GM18861 (cell line): ENCODE measurements around the gene COX6A2.
A peak's percentile ranks its signal among the peaks of the same experiment; 100 is the strongest.

ENCODE experiments used
- ATAC-seq: cut with Tn5 transposase; IDR thresholded peaks from one replicate; pipeline ENCODE4 v1.9.1; 2021; ENCODE audit not compliant: unreplicated experiment

Gene COX6A2

GRCh38 chr16:31428279-31428597 lies at the start of gene COX6A2:
TSS of gene COX6A2 (minus strand) at chr16:31428360. CDS start at chr16:31428325, 35 bp downstream.
- ATAC-seq, result no peak

GRCh38 chr16:31477220-31478216 lies 49.4 kb upstream of the COX6A2 start:
- no peak for ATAC-seq

- peak; percentile 44 for ATAC-seq
Observed at GRCh38 chr16:31476303-31477219, 48.4 kb upstream of the COX6A2 start.

- no peak for ATAC-seq
Observed at GRCh38 chr16:31475946-31476302, 47.8 kb upstream of the COX6A2 start.

- ATAC-seq, result no peak
Observed at GRCh38 chr16:31474773-31475738, 46.9 kb upstream of the COX6A2 start.

- no peak for ATAC-seq
Observed at GRCh38 chr16:31474173-31474714, 46.1 kb upstream of the COX6A2 start.

GRCh38 chr16:31473264-31473984 lies 45.3 kb upstream of the COX6A2 start:
- ATAC-seq, result no peak

GRCh38 chr16:31472709-31473203 lies 44.6 kb upstream of the COX6A2 start:
- ATAC-seq, result no peak

- ATAC-seq, result no peak
Observed at GRCh38 chr16:31471875-31472708, 43.9 kb upstream of the COX6A2 start, which contains the start of gene TGFB1I1. TSS of gene TGFB1I1 (plus strand) at chr16:31472152. CDS start at chr16:31472189, 37 bp downstream.

- ATAC-seq, result no peak
Observed at GRCh38 chr16:31471241-31471874, 43.2 kb upstream of the COX6A2 start.

- ATAC-seq, result no peak
Observed at GRCh38 chr16:31470615-31471014, 42.5 kb upstream of the COX6A2 start.

GRCh38 chr16:31467858-31468257 lies 39.7 kb upstream of the COX6A2 start:
- no peak for ATAC-seq

GRCh38 chr16:31467151-31467773 lies 39.1 kb upstream of the COX6A2 start:
- ATAC-seq, result peak; percentile 74

- ATAC-seq, result no peak
Observed at GRCh38 chr16:31466381-31466841, 38.3 kb upstream of the COX6A2 start.

GRCh38 chr16:31465788-31466370 lies 37.7 kb upstream of the COX6A2 start:
- ATAC-seq, result no peak

GRCh38 chr16:31464781-31465260 lies 36.7 kb upstream of the COX6A2 start:
- no peak for ATAC-seq

GRCh38 chr16:31464348-31464769 lies 36.2 kb upstream of the COX6A2 start:
- ATAC-seq, result no peak
